ENCODE data around the gene SAP30BP.

The SAP30BP gene

GRCh38 chr17:75703191-75703590 lies 36.1 kb downstream of the SAP30BP start:
- Histone ChIP-seq H3K9me3 (ENCODE audit: insufficient read depth, low read length) (no peaks in the 10 kb centered on the region), H3K4me3 (ENCODE audit: insufficient read depth, low read length, poor library complexity, severe bottlenecking) (no peak overlapping the region), H3K27me3 (ENCODE audit: low read length) (no peaks in the 10 kb centered on the region), H3F3A (ENCODE audit: insufficient read depth) (no peaks in the 10 kb centered on the region), H4K20me1 (ENCODE audit: low read depth, low read length) (no peaks in the 10 kb centered on the region), H3K27ac (ENCODE audit: low read depth, low read length) (no peak overlapping the region), H2AFZ (ENCODE audit: low read depth, low read length, severe bottlenecking) (no peak overlapping the region), H3K9ac (ENCODE audit: low read length) (no peak overlapping the region), H3K36me3 (ENCODE audit: low read length) (0 out of 2 replicates have a peak, but pooled peaks cover 5% of the 10 kb centered on the region), H3K4me2 (ENCODE audit: low read depth, low read length, poor library complexity, severe bottlenecking) (no peak overlapping the region), H3K79me2 (ENCODE audit: insufficient read depth, low read length) (no peaks in the 10 kb centered on the region), H3K9me2 (replicated peaks; ENCODE audit: insufficient read depth, low read length) (no peaks in the 10 kb centered on the region)
- no peak for TF ChIP-seq CTCF (IDR thresholded peaks at IDR 0.05; ENCODE audit: insufficient read depth, low read length, poor library complexity, severe bottlenecking)
- TF ChIP-seq EZH2phosphoT487 (conservative IDR thresholded peaks at IDR 0.05; ENCODE audit: low read length): no peak

- Histone ChIP-seq H3K9ac (ENCODE audit: low read length) (no peak overlapping the region), H2AFZ (ENCODE audit: low read depth, low read length, severe bottlenecking) (no peak overlapping the region), H3K36me3 (ENCODE audit: low read length) (0 out of 2 replicates have a peak, but pooled peaks cover 5% of the 10 kb centered on the region)
Measured at GRCh38 chr17:75703591-75703990, 36.5 kb downstream of the SAP30BP start.

GRCh38 chr17:75704963-75705875 lies 38.1 kb downstream of the SAP30BP start:
- Histone ChIP-seq H3F3A (ENCODE audit: insufficient read depth) (no peaks in the 10 kb centered on the region), H3K27me3 (ENCODE audit: low read length) (no peaks in the 10 kb centered on the region), H3K9ac (ENCODE audit: low read length) (no peak overlapping the region), H3K27ac (ENCODE audit: low read depth, low read length) (no peak overlapping the region), H3K36me3 (ENCODE audit: low read length) (0 out of 2 replicates have a peak, but pooled peaks cover 2% of the 10 kb centered on the region), H3K9me2 (replicated peaks; ENCODE audit: insufficient read depth, low read length) (no peaks in the 10 kb centered on the region), H3K4me2 (ENCODE audit: low read depth, low read length, poor library complexity, severe bottlenecking) (no peak overlapping the region), H2AFZ (ENCODE audit: low read depth, low read length, severe bottlenecking) (no peak overlapping the region), H3K9me3 (ENCODE audit: insufficient read depth, low read length) (no peaks in the 10 kb centered on the region), H3K4me3 (ENCODE audit: insufficient read depth, low read length, poor library complexity, severe bottlenecking) (no peak overlapping the region), H4K20me1 (ENCODE audit: low read depth, low read length) (no peaks in the 10 kb centered on the region), H3K79me2 (ENCODE audit: insufficient read depth, low read length) (no peaks in the 10 kb centered on the region)
- TF ChIP-seq EZH2phosphoT487 (conservative IDR thresholded peaks at IDR 0.05; ENCODE audit: low read length) (no peak), CTCF (IDR thresholded peaks at IDR 0.05; ENCODE audit: insufficient read depth, low read length, poor library complexity, severe bottlenecking) (no peak)

More at GRCh38 chr17:75703591-75703990, 36.5 kb downstream of the SAP30BP start:
- Histone ChIP-seq H3K27me3 (ENCODE audit: low read length) (no peaks in the 10 kb centered on the region), H3K4me2 (ENCODE audit: low read depth, low read length, poor library complexity, severe bottlenecking) (no peak overlapping the region), H3K79me2 (ENCODE audit: insufficient read depth, low read length) (no peaks in the 10 kb centered on the region), H4K20me1 (ENCODE audit: low read depth, low read length) (no peaks in the 10 kb centered on the region), H3K4me3 (ENCODE audit: insufficient read depth, low read length, poor library complexity, severe bottlenecking) (no peak overlapping the region), H3K9me2 (replicated peaks; ENCODE audit: insufficient read depth, low read length) (no peaks in the 10 kb centered on the region), H3K9me3 (ENCODE audit: insufficient read depth, low read length) (no peaks in the 10 kb centered on the region), H3K27ac (ENCODE audit: low read depth, low read length) (no peak overlapping the region), H3F3A (ENCODE audit: insufficient read depth) (no peaks in the 10 kb centered on the region)
- TF ChIP-seq CTCF (IDR thresholded peaks at IDR 0.05; ENCODE audit: insufficient read depth, low read length, poor library complexity, severe bottlenecking): no peak
- no peak for TF ChIP-seq EZH2phosphoT487 (conservative IDR thresholded peaks at IDR 0.05; ENCODE audit: low read length)

Data from SU-DHL-6 (cell line).